Retinal pigment epithelial cell (primary cell): ENCODE results near the gene MEN1.

ENCODE experiments used
- DNase-seq: peaks from one replicate; pipeline ENCODE4 v3.0.0-alpha.2; 2010; ENCODE audit warnings: low read depth
- H3K4me3 ChIP-seq: 2 replicates; pipeline ENCODE4 v1.5.1; 2011; ENCODE audit warnings: mild to moderate bottlenecking, low read length, control low read depth, moderate library complexity
- TF ChIP-seq, protein P1 (sequence below): conservative IDR thresholded peaks from 2 replicates; pipeline ENCODE4 v1.5.1; 2011; ENCODE audit warnings: low read depth, low read length, control low read depth, inconsistent platforms

MEN1 gene

DNA sequence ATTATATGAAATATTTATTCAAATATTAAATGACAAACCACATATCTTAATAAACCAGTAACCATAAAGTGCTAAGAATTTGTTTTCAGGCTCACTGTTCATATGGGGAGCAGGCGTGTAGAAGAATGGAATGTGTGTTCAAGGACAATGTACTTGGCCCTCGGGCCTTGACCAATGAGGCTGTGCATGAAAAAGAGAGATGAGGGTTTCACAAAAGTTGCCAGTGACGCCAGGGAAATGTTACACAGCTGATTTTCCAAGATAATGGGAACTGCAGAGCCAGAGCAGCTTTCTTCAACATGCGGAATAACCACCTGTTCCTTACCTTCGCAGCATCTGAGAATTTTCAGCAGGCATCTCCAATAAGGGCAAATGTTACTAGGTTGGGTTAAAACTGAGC is 36.2 kb downstream of the MEN1 start:
- TF ChIP-seq, protein P1, sequence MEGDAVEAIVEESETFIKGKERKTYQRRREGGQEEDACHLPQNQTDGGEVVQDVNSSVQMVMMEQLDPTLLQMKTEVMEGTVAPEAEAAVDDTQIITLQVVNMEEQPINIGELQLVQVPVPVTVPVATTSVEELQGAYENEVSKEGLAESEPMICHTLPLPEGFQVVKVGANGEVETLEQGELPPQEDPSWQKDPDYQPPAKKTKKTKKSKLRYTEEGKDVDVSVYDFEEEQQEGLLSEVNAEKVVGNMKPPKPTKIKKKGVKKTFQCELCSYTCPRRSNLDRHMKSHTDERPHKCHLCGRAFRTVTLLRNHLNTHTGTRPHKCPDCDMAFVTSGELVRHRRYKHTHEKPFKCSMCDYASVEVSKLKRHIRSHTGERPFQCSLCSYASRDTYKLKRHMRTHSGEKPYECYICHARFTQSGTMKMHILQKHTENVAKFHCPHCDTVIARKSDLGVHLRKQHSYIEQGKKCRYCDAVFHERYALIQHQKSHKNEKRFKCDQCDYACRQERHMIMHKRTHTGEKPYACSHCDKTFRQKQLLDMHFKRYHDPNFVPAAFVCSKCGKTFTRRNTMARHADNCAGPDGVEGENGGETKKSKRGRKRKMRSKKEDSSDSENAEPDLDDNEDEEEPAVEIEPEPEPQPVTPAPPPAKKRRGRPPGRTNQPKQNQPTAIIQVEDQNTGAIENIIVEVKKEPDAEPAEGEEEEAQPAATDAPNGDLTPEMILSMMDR, result no peak
- DNase-seq, result no peak
- no peak overlapping the region for H3K4me3 ChIP-seq

DNA sequence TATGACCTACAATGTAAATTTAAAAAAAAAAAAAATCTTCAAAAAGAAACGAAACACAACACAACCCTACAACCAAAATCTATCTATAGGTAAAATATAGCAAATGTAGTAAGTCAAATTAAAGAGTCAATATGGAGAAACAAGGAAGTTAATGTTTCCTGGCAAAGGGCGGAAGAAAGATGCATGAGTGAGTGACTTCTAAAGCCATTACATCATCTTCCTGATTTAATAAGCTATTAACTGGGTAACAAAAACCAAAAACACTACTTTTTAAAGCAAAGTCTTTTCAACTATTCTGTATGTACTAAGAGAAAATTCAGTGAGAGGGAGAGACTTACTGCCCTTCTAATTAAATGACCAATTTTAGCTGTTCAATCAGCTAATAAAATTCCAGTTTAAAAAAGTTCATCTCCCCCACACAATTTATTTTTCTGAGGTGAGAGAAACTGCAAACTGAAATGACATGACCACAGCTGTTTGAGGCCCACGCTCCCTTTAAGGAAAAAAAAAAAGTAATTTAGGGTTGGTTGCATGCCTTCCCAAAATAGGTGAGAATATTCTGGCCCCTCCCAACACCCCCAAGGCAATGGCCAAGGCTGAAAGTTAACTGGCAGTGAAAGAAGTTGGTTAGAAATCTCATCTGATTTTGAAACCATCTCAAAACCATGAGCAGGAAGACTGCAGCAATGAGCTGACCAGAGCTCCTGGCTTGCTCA is 37.9 kb downstream of the MEN1 start:
- no peak for DNase-seq

DNA sequence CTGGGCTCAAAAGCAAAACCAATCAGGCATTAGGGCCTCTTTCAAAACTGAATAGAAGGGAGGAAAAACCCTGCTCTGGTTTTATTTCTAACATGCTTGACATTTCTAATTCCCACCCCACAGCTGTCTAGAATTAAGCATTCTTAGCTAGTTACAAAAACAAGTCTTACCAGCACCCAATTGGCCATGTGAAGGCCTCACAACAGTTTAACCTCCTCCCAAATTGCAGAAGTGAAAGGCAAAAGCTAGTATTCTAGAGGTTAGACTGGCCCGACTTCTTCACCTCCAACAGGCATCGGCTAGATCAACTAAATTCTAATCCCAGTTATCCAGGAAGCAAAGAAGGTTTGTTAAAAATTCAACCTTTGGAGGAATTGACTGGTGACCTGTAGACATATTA is 38.5 kb downstream of the MEN1 start:
- no peak overlapping the region for H3K4me3 ChIP-seq
- DNase-seq, result no peak
- TF ChIP-seq, protein P1, result no peak

More for the DNA sequence above, 37.9 kb downstream of the MEN1 start:
- no peak overlapping the region for H3K4me3 ChIP-seq
- TF ChIP-seq, protein P1, result no peak

DNA sequence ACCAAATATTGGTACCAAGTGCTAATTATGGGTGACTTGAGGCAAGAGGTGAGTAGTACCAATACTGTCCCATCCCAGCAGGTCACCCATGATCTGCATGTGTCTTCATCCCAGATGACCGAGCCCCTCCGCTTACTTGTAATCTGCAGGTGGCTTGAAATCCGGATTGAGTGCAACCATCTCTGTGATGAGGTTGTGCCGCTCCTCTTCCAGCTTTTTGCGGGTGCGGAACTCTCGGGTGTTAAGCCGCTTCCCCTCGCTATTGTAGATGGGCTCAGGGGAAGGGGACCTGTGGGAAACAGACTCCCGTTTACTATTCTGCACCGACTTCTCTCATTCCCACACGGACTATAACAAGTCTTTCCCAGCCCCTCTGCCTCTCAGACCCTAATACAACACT is 40.2 kb downstream of the MEN1 start:
- no peak for DNase-seq
- no peak overlapping the region for H3K4me3 ChIP-seq
- TF ChIP-seq, protein P1, result no peak

DNA sequence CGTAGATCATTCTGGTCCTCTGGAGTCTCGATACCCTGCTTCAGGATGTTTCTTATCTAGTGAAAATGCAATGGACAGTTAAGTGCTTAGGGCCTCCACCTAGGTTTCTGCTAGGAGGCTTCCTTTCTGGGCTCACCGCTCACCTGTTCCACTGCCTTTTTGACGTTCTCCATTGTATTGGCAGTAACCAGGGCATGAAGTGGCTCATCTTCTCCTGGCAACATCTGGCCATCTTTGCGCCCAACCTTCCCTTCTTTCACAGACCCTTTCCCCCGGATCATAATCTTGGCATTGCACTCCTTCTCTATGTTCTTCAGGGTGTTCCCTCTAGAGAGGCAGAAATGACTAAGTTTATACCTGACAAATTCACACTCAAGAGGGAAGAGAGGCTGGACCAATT is 41.1 kb downstream of the MEN1 start:
- TF ChIP-seq, protein P1, result no peak
- DNase-seq, result no peak

DNA sequence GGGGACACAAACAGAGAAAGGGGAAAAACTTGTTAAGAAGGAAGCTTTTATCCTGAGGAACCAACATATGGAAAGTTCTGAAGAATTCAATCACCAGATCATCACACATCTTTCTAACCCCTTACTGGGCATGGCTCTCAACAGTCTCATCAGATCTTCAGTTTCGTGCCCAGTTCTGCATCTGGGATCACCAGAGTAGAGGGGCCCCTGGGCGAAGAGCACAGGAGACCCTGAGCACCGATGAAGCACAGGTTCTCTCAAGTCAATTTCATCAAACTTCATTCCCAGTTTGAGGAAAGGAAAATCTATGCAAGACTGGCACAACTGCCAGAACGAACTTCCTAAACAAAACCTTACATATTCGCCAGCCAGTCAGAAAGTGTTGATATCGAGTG is 42.1 kb downstream of the MEN1 start:
- no peak for DNase-seq
- TF ChIP-seq, protein P1, result no peak
- no peak overlapping the region for H3K4me3 ChIP-seq

More for the DNA sequence above, 41.1 kb downstream of the MEN1 start:
- H3K4me3 ChIP-seq, result no peak overlapping the region
